ENCODE results near the gene PRAMEF14.
"Not testable (repeated sequence)": the region's sequence is repeated elsewhere in the genome, so short reads cannot be mapped to it uniquely, and the experiment has no call there.

PRAMEF14 gene

GRCh38 chr1:13347034-13347433 lies at the start of gene PRAMEF14:
Gene PRAMEF14, minus strand, starts transcription at chr1:13347134. Its CDS starts 1,820 bp downstream, at chr1:13345314.
- not testable (repeated sequence) for H3K4me3 ChIP-seq (ENCODE audit: control insufficient read depth, low read depth, low read length); DNase-seq (ENCODE audit: low read depth)

- not testable (repeated sequence) for DNase-seq (ENCODE audit: low read depth); H3K4me3 ChIP-seq (ENCODE audit: control insufficient read depth, low read depth, low read length)
Observed at GRCh38 chr1:13395311-13395710, 48.4 kb upstream of the PRAMEF14 start.

- not testable (repeated sequence) for DNase-seq (ENCODE audit: low read depth); H3K4me3 ChIP-seq (ENCODE audit: control insufficient read depth, low read depth, low read length)
Observed at GRCh38 chr1:13394761-13395160, 47.8 kb upstream of the PRAMEF14 start.

- not testable (repeated sequence) for DNase-seq (ENCODE audit: low read depth); H3K4me3 ChIP-seq (ENCODE audit: control insufficient read depth, low read depth, low read length)
Observed at GRCh38 chr1:13393004-13393403, 46.1 kb upstream of the PRAMEF14 start.

- H3K4me3 ChIP-seq (ENCODE audit: control insufficient read depth, low read depth, low read length); DNase-seq (ENCODE audit: low read depth): not testable (repeated sequence)
Observed at GRCh38 chr1:13389332-13389731, 42.4 kb upstream of the PRAMEF14 start, which contains the start of gene PRAMEF17. Gene PRAMEF17, plus strand, starts transcription at chr1:13389632. Its CDS starts 26 bp downstream, at chr1:13389658.

- not testable (repeated sequence) for DNase-seq (ENCODE audit: low read depth); H3K4me3 ChIP-seq (ENCODE audit: control insufficient read depth, low read depth, low read length)
Observed at GRCh38 chr1:13380380-13380779, 33.4 kb upstream of the PRAMEF14 start.

GRCh38 chr1:13378983-13379382 lies 32.0 kb upstream of the PRAMEF14 start:
- not testable (repeated sequence) for DNase-seq (ENCODE audit: low read depth); H3K4me3 ChIP-seq (ENCODE audit: control insufficient read depth, low read depth, low read length)

GRCh38 chr1:13368544-13368943 lies 21.6 kb upstream of the PRAMEF14 start:
- H3K4me3 ChIP-seq (ENCODE audit: control insufficient read depth, low read depth, low read length); DNase-seq (ENCODE audit: low read depth): not testable (repeated sequence)

- DNase-seq (ENCODE audit: low read depth): not testable (repeated sequence)
Observed at GRCh38 chr1:13366536-13366935, 19.6 kb upstream of the PRAMEF14 start.

GRCh38 chr1:13364928-13365327 lies 18.0 kb upstream of the PRAMEF14 start:
- not testable (repeated sequence) for DNase-seq (ENCODE audit: low read depth); H3K4me3 ChIP-seq (ENCODE audit: control insufficient read depth, low read depth, low read length)

More at GRCh38 chr1:13366536-13366935, 19.6 kb upstream of the PRAMEF14 start:
- not testable (repeated sequence) for H3K4me3 ChIP-seq (ENCODE audit: control insufficient read depth, low read depth, low read length)

GRCh38 chr1:13362364-13362763 lies 15.4 kb upstream of the PRAMEF14 start:
- DNase-seq (ENCODE audit: low read depth); H3K4me3 ChIP-seq (ENCODE audit: control insufficient read depth, low read depth, low read length): not testable (repeated sequence)

- TF ChIP-seq CTCF (IDR thresholded peaks at IDR 0.05; ENCODE audit: control insufficient read depth, insufficient read depth, low read depth, low read length, missing control alignments): peak; percentile 47
- peak; percentile 17 for DNase-seq (ENCODE audit: low read depth)
- H3K4me3 ChIP-seq (ENCODE audit: control insufficient read depth, low read depth, low read length): not testable (repeated sequence)
Observed at GRCh38 chr1:13356774-13357173, 9.8 kb upstream of the PRAMEF14 start.

GRCh38 chr1:13354475-13354874 lies 7.5 kb upstream of the PRAMEF14 start:
- DNase-seq (ENCODE audit: low read depth); H3K4me3 ChIP-seq (ENCODE audit: control insufficient read depth, low read depth, low read length): not testable (repeated sequence)

- H3K4me3 ChIP-seq (ENCODE audit: control insufficient read depth, low read depth, low read length): not testable (repeated sequence)
Observed at GRCh38 chr1:13353476-13353875, 6.5 kb upstream of the PRAMEF14 start.

GRCh38 chr1:13342496-13342895 lies 4.4 kb downstream of the PRAMEF14 start:
- H3K4me3 ChIP-seq (ENCODE audit: control insufficient read depth, low read depth, low read length); DNase-seq (ENCODE audit: low read depth): not testable (repeated sequence)

More at GRCh38 chr1:13353476-13353875, 6.5 kb upstream of the PRAMEF14 start:
- not testable (repeated sequence) for DNase-seq (ENCODE audit: low read depth)

- not testable (repeated sequence) for H3K4me3 ChIP-seq (ENCODE audit: control insufficient read depth, low read depth, low read length); DNase-seq (ENCODE audit: low read depth)
Observed at GRCh38 chr1:13315281-13315680, 31.7 kb downstream of the PRAMEF14 start, which contains the start of gene PRAMEF15. Gene PRAMEF15, plus strand, starts transcription at chr1:13315581. Its CDS starts 2,827 bp downstream, at chr1:13318408.

- not testable (repeated sequence) for H3K4me3 ChIP-seq (ENCODE audit: control insufficient read depth, low read depth, low read length); DNase-seq (ENCODE audit: low read depth)
Observed at GRCh38 chr1:13303239-13303638, 43.7 kb downstream of the PRAMEF14 start, which contains the start of gene PRAMEF33. Gene PRAMEF33, plus strand, starts transcription at chr1:13303539. Its CDS starts 2,416 bp downstream, at chr1:13305955.

- not testable (repeated sequence) for H3K4me3 ChIP-seq (ENCODE audit: control insufficient read depth, low read depth, low read length); DNase-seq (ENCODE audit: low read depth)
Observed at GRCh38 chr1:13302197-13302596, 44.7 kb downstream of the PRAMEF14 start.

- H3K4me3 ChIP-seq (ENCODE audit: control insufficient read depth, low read depth, low read length); DNase-seq (ENCODE audit: low read depth): not testable (repeated sequence)
Observed at GRCh38 chr1:13298699-13299098, 48.2 kb downstream of the PRAMEF14 start.

Data from AG09309 (cell line).